GM23338 (cell line): ENCODE data around the gene CD34.

Source experiments
- POLR2AphosphoS5 ChIP-seq: IDR thresholded peaks from 2 replicates; pipeline ENCODE4 v1.6.1; 2016; ENCODE audit warnings: antibody characterized with exemption, low read depth
- TF ChIP-seq, protein P1 (sequence below), 2 experiments: fragments of 200-600 bp in 1 of 2; sonication (generic) in 1 of 2; conservative IDR thresholded peaks; 2 replicates each; pipeline versions ENCODE4 v1.5.1 to v1.6.1; 2016 to 2017; ENCODE audit warnings: antibody characterized with exemption in 2 of 2, low read depth in 2 of 2, mild to moderate bottlenecking in 2 of 2, moderate library complexity in 1 of 2

DNA sequence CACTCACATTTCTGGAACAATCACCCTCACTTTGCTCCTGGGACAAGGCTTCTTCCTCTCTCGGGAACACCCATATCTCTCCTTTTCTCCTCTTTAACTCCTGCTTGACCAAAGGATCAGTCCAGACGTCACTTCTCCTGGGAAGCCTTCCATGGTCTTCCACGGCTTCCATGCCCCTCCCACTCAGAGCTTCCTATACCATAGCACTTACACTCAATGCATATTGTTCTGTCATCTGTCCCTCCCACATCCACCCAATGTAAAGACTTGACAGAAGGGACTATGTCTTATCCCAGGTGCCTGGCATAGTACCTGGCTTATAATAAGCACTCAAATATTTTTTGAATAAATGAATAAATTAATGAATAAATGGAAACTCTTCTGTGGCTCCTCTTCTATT is 28.2 kb downstream of the CD34 start:
- TF ChIP-seq, protein P1, sequence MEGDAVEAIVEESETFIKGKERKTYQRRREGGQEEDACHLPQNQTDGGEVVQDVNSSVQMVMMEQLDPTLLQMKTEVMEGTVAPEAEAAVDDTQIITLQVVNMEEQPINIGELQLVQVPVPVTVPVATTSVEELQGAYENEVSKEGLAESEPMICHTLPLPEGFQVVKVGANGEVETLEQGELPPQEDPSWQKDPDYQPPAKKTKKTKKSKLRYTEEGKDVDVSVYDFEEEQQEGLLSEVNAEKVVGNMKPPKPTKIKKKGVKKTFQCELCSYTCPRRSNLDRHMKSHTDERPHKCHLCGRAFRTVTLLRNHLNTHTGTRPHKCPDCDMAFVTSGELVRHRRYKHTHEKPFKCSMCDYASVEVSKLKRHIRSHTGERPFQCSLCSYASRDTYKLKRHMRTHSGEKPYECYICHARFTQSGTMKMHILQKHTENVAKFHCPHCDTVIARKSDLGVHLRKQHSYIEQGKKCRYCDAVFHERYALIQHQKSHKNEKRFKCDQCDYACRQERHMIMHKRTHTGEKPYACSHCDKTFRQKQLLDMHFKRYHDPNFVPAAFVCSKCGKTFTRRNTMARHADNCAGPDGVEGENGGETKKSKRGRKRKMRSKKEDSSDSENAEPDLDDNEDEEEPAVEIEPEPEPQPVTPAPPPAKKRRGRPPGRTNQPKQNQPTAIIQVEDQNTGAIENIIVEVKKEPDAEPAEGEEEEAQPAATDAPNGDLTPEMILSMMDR (conservative IDR thresholded peaks at IDR 0.05; ENCODE audit: low read depth in 2 of 2): no peak
- TF ChIP-seq POLR2AphosphoS5: no peak
